C4-2B (cell line): ENCODE results near the gene RPSA.

Source experiments
- ZFX ChIP-seq: fragments of 450-650 bp; IDR thresholded peaks from 2 replicates; pipeline ENCODE4 v1.6.1; 2017
- TF ChIP-seq, protein P1 (sequence below): fragments of 450-650 bp; conservative IDR thresholded peaks from 2 replicates; pipeline ENCODE4 v1.5.1; 2017; ENCODE audit warnings: mild to moderate bottlenecking

DNA sequence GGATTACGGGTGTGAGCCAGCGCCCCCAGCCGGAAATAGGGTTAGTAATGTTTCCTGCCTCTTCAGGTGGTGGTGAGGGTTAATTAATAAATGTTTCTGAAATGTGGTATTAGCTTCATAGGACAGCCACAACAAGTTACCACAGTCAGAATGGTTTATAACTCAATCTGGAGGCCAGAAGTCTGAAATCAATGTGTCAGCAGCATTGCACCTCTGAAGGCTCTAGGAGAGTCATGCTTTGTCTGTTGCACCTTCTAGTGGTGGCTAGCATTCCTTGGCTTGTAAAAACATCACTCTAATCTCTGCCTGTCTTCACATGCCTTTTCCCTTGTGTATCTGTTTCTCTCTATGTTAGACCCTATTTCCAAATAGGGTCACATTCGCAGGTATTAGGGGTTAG, 7.8 kb upstream of the RPSA start:
- TF ChIP-seq, protein P1, sequence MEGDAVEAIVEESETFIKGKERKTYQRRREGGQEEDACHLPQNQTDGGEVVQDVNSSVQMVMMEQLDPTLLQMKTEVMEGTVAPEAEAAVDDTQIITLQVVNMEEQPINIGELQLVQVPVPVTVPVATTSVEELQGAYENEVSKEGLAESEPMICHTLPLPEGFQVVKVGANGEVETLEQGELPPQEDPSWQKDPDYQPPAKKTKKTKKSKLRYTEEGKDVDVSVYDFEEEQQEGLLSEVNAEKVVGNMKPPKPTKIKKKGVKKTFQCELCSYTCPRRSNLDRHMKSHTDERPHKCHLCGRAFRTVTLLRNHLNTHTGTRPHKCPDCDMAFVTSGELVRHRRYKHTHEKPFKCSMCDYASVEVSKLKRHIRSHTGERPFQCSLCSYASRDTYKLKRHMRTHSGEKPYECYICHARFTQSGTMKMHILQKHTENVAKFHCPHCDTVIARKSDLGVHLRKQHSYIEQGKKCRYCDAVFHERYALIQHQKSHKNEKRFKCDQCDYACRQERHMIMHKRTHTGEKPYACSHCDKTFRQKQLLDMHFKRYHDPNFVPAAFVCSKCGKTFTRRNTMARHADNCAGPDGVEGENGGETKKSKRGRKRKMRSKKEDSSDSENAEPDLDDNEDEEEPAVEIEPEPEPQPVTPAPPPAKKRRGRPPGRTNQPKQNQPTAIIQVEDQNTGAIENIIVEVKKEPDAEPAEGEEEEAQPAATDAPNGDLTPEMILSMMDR, result no peak
- TF ChIP-seq ZFX, result no peak
